PFSK-1 (cell line): ENCODE results near the gene PRMT9. TPM values are rescaled to one million over a fixed set of nuclear protein-coding genes. Genes with fewer than 3 reads are reported as not detected.
A peak's percentile ranks its signal among the peaks of the same experiment; 100 is the strongest.

Experiments used
- FOXP2 ChIP-seq: optimal IDR thresholded peaks from 2 replicates; pipeline ENCODE3; 2011; ENCODE audit warnings: borderline replicate concordance, control low read depth, inconsistent platforms; ENCODE audit not compliant: insufficient read depth; ENCODE audit errors: extremely low read length, extremely low read depth
- POLR2AphosphoS5 ChIP-seq: IDR thresholded peaks from 2 replicates; pipeline ENCODE4 v1.6.1; 2012; ENCODE audit warnings: low read depth, mild to moderate bottlenecking, control low read depth, low read length, moderate library complexity
- REST ChIP-seq, 2 experiments: IDR thresholded peaks; 2 replicates each; pipeline versions ENCODE4 v1.6.1 to v1.8.0; 2011 to 2012; ENCODE audit warnings: low read depth in 2 of 2, low read length in 2 of 2, control low read depth in 1 of 2, inconsistent platforms in 1 of 2, mild to moderate bottlenecking in 1 of 2, moderate library complexity in 1 of 2; ENCODE audit not compliant: insufficient read depth in 1 of 2
- SIN3A ChIP-seq: IDR thresholded peaks from 2 replicates; pipeline ENCODE4 v1.6.1; 2012; ENCODE audit warnings: mild to moderate bottlenecking, low read length, moderate library complexity, borderline replicate concordance; ENCODE audit not compliant: insufficient read depth
- TAF1 ChIP-seq: IDR thresholded peaks from 2 replicates; pipeline ENCODE4 v1.6.1; 2012; ENCODE audit warnings: low read length, control low read depth, borderline replicate concordance; ENCODE audit not compliant: insufficient read depth
- polyA plus RNA-seq: library from polyadenylated mRNA; unstranded; fragments of >200 nt; gene quantifications from one replicate; pipeline ENCODE4 v1.2.1, GENCODE V29; 2012; ENCODE audit warnings: low read depth, missing spikeins; ENCODE audit not compliant: insufficient read length

PRMT9 gene
- polyA plus RNA-seq: 1.9 TPM

- TF ChIP-seq REST (IDR thresholded peaks at IDR 0.05; ENCODE audit: insufficient read depth in 1 of 2, low read depth in 2 of 2, low read length in 2 of 2) (peak in 1 of 2 experiments; percentile 53; a peak in 1 of 4 replicates), FOXP2 (peak; percentile 98), SIN3A (no peak), POLR2AphosphoS5 (peak; percentile 99), TAF1 (peak; percentile 86)
Observed at GRCh38 chr4:147683717-147684700, at the start of gene PRMT9. Gene PRMT9, minus strand, starts transcription at chr4:147684163. Its CDS starts 176 bp downstream, at chr4:147683987.

GRCh38 chr4:147732518-147733235 is 48.7 kb upstream of the PRMT9 start:
- TF ChIP-seq REST (IDR thresholded peaks at IDR 0.05; ENCODE audit: insufficient read depth in 1 of 2, low read depth in 2 of 2, low read length in 2 of 2) (no peak), POLR2AphosphoS5 (no peak), TAF1 (no peak), SIN3A (no peak), FOXP2 (no peak)

- TF ChIP-seq POLR2AphosphoS5 (peak; percentile 49), REST (IDR thresholded peaks at IDR 0.05; ENCODE audit: insufficient read depth in 1 of 2, low read depth in 2 of 2, low read length in 2 of 2) (no peak)
Observed at GRCh38 chr4:147731580-147732517, 47.9 kb upstream of the PRMT9 start, which contains the start of gene ARHGAP10. Gene ARHGAP10, plus strand, starts transcription at chr4:147732088. Its CDS starts 214 bp downstream, at chr4:147732302.

GRCh38 chr4:147730333-147730732 is 46.4 kb upstream of the PRMT9 start:
- TF ChIP-seq SIN3A (no peak), POLR2AphosphoS5 (no peak), REST (IDR thresholded peaks at IDR 0.05; ENCODE audit: insufficient read depth in 1 of 2, low read depth in 2 of 2, low read length in 2 of 2) (no peak), TAF1 (no peak)
